Measurements from ENCODE around the gene ATP1B4. TPM values are rescaled to one million over a fixed set of nuclear protein-coding genes. Genes with fewer than 3 reads are reported as not detected.

ATP1B4 gene
- total RNA-seq, 1 donor from 2014 or later = not detected

DNA sequence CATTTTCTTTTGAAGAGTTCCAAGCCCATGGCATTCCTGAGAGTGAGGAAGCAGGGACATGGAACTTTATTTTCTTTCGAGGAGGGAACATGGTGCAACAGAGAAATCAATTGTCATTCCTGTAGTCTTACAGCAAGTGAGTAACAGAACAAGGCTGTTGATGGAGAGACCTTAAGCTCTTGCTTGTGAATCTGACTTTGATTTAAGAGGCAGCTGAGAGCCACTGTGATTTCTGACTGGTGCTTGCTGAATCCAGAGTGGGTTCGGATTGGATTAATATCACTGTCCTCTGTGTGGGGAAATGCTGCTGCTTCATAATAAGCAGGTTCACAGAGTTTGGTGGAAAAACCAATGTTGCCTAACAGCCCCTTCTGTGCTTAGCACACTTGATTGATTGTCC is 4.7 kb upstream of the ATP1B4 start:
- Mint-ChIP-seq H3K36me3 (ENCODE audit: low read depth, unreplicated experiment) (no peaks in the 10 kb centered on the region), H3K4me3 (ENCODE audit: unreplicated experiment) (no peak overlapping the region), H3K27ac (ENCODE audit: unreplicated experiment) (no peak overlapping the region), H3K27me3 (ENCODE audit: unreplicated experiment) (no peaks in the 10 kb centered on the region), H3K9me3 (ENCODE audit: unreplicated experiment) (no peaks in the 10 kb centered on the region), H3K4me1 (ENCODE audit: unreplicated experiment) (no peaks in the 10 kb centered on the region)
- no peak for TF ChIP-seq CTCF (IDR thresholded peaks at IDR 0.05; ENCODE audit: unreplicated experiment)
- DNase-seq (ENCODE audit: low spot score) = no peak

GRCh38 chrX:120358737-120359456 is 3.0 kb upstream of the ATP1B4 start:
- H3K4me1 Mint-ChIP-seq (ENCODE audit: unreplicated experiment) = peaks cover 4% of the 10 kb centered on the region

DNA sequence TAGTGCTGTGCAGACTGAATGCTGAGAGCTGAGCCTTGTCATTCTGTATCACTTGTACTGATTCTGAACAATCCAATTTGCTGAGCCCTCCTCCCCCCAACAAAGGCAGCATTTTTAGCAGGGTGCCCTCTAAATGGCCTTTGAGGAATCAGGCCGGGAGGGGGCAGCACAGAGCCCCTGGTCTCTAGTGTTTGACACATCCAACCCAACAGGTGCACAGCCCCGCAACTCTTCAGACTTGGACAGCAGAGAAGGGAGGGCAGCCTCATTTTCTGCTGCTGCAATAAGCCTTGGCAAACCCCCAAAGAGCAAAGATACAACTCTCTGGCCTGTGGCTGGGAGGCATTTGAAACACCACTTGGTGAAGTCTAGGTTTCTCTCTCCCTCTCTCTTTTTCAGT is 3.4 kb downstream of the ATP1B4 start:
- TF ChIP-seq CTCF (IDR thresholded peaks at IDR 0.05; ENCODE audit: unreplicated experiment) = peak; percentile 46
- peaks cover 8% of the 10 kb centered on the region for H3K4me1 Mint-ChIP-seq (ENCODE audit: unreplicated experiment)
- no peaks in the 10 kb centered on the region for H3K27me3 Mint-ChIP-seq (ENCODE audit: unreplicated experiment)
- no peak overlapping the region for H3K4me3 Mint-ChIP-seq (ENCODE audit: unreplicated experiment)
- H3K9me3 Mint-ChIP-seq (ENCODE audit: unreplicated experiment) = no peaks in the 10 kb centered on the region
- DNase-seq (ENCODE audit: low spot score) = peak; percentile 52
- no peaks in the 10 kb centered on the region for H3K36me3 Mint-ChIP-seq (ENCODE audit: low read depth, unreplicated experiment)
- H3K27ac Mint-ChIP-seq (ENCODE audit: unreplicated experiment) = no peak overlapping the region

More at GRCh38 chrX:120358737-120359456, 3.0 kb upstream of the ATP1B4 start:
- Mint-ChIP-seq H3K27me3 (ENCODE audit: unreplicated experiment) (no peaks in the 10 kb centered on the region), H3K9me3 (ENCODE audit: unreplicated experiment) (no peaks in the 10 kb centered on the region), H3K27ac (ENCODE audit: unreplicated experiment) (no peak overlapping the region), H3K36me3 (ENCODE audit: low read depth, unreplicated experiment) (no peaks in the 10 kb centered on the region), H3K4me3 (ENCODE audit: unreplicated experiment) (no peak overlapping the region)
- no peak for DNase-seq (ENCODE audit: low spot score)
- TF ChIP-seq CTCF (IDR thresholded peaks at IDR 0.05; ENCODE audit: unreplicated experiment) = no peak

GRCh38 chrX:120365968-120366367 is 4.1 kb downstream of the ATP1B4 start:
- H3K9me3 Mint-ChIP-seq (ENCODE audit: unreplicated experiment) = no peaks in the 10 kb centered on the region

More at GRCh38 chrX:120365968-120366367, 4.1 kb downstream of the ATP1B4 start:
- no peak for DNase-seq (ENCODE audit: low spot score)
- H3K36me3 Mint-ChIP-seq (ENCODE audit: low read depth, unreplicated experiment) = no peaks in the 10 kb centered on the region
- H3K4me3 Mint-ChIP-seq (ENCODE audit: unreplicated experiment) = no peak overlapping the region
- no peak for TF ChIP-seq CTCF (IDR thresholded peaks at IDR 0.05; ENCODE audit: unreplicated experiment)
- peaks cover 8% of the 10 kb centered on the region for H3K4me1 Mint-ChIP-seq (ENCODE audit: unreplicated experiment)
- H3K27me3 Mint-ChIP-seq (ENCODE audit: unreplicated experiment) = no peaks in the 10 kb centered on the region
- H3K27ac Mint-ChIP-seq (ENCODE audit: unreplicated experiment) = no peak overlapping the region

All from endothelial cell (in vitro differentiated cells).